Measurements from ENCODE around the gene AGAP5. TPM values are rescaled to one million over a fixed set of nuclear protein-coding genes. Genes with fewer than 3 reads are reported as not detected.

The AGAP5 gene
- total and polyA plus RNA-seq, 2 of the 13 experiments (the other 11 are each of a cell fraction or from before 2014, with no cell fraction given), result 5.3 to 7.9 TPM

DNA sequence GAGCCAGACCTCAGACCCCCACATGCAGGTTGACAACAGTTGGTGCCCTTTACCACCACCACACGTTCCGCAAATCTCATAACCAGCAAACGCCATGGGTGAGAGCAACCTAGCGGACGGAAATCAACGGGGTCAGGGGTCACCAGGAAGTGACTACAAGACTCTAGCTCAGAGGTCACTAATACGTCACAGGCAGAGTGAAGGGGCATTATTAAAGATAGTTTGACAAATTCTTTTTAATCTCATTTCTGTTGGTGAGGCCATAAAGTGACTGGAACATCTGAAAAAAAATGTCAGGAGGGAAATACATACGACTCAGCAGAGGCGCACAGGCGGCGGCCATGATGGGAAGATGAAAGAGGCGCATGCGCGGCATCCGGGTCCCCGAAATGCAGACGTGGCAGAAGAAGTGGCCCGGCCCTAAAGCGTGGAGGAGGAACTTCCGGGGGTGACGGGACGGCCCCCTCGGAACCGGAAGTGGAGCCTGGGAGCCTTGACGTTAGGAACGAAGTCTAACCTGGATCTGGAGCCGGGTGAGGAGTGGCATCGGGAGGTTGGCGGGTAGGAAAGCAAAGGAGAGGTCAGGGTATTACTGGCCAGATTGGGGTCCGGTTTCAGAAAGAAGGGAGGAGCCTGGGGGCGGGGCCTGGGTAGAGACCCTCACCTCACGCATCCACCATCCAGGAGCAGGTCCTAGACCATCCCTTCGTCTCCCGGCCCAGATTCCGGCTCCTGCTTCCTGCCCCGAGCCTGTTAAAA, 46.2 kb upstream of the AGAP5 start, which contains the start of gene SEC24C (continued):
- TF ChIP-seq ZNF800 (CRISPR knock-in tag; IDR thresholded peaks at IDR 0.05) (no peak), EED (CRISPR knock-in tag; IDR thresholded peaks at IDR 0.05) (no peak), ZNF777 (CRISPR knock-in tag; IDR thresholded peaks at IDR 0.05) (no peak), HIVEP1 (CRISPR knock-in tag; IDR thresholded peaks at IDR 0.05) (no peak), SRSF1 (optimal IDR thresholded peaks at IDR 0.05; ENCODE audit: low read depth, low read length) (peak; percentile 96), ZNF546 (CRISPR knock-in tag; conservative IDR thresholded peaks at IDR 0.05) (peak; percentile 77; the same call in 1 of the 2 replicates), CHCHD3 (CRISPR knock-in tag; IDR thresholded peaks at IDR 0.05) (no peak), ZFP90 (CRISPR knock-in tag; IDR thresholded peaks at IDR 0.05; ENCODE audit: borderline replicate concordance) (no peak), ZNF768 (CRISPR knock-in tag; IDR thresholded peaks at IDR 0.05) (no peak), IRX3 (CRISPR knock-in tag; IDR thresholded peaks at IDR 0.05; ENCODE audit: borderline replicate concordance, low read depth) (no peak), ZSCAN12 (CRISPR knock-in tag; IDR thresholded peaks at IDR 0.05) (no peak), ZNF576 (CRISPR knock-in tag; IDR thresholded peaks at IDR 0.05) (no peak), MXD4 (CRISPR knock-in tag; IDR thresholded peaks at IDR 0.05) (peak; percentile 52), PPARG (CRISPR knock-in tag; conservative IDR thresholded peaks at IDR 0.05) (peak; percentile 87), THYN1 (CRISPR knock-in tag; IDR thresholded peaks at IDR 0.05; ENCODE audit: borderline replicate concordance, low read depth) (no peak), ZBTB38 (CRISPR knock-in tag; IDR thresholded peaks at IDR 0.05) (0 out of 2 replicates have a peak, but pooled peaks have one; percentile 23), ZNF772 (CRISPR knock-in tag; IDR thresholded peaks at IDR 0.05) (no peak), HNRNPK (IDR thresholded peaks at IDR 0.05; ENCODE audit: low read depth, low read length, poor library complexity, severe bottlenecking) (no peak), BORCS8-MEF2B (CRISPR knock-in tag; IDR thresholded peaks at IDR 0.05) (no peak), ZNF570 (CRISPR knock-in tag; IDR thresholded peaks at IDR 0.05; ENCODE audit: borderline replicate concordance) (no peak), MXI1 (IDR thresholded peaks at IDR 0.05; ENCODE audit: borderline replicate concordance, low read depth, low read length) (peak; percentile 21; the same call in 1 of the 3 replicates), ZNF616 (CRISPR knock-in tag; IDR thresholded peaks at IDR 0.05; ENCODE audit: low read depth) (no peak), ZEB1 (IDR thresholded peaks at IDR 0.05; ENCODE audit: insufficient replicate concordance, low read depth) (no peak), ZNF343 (CRISPR knock-in tag; IDR thresholded peaks at IDR 0.05) (no peak)
- TF ChIP-seq, protein P1, sequence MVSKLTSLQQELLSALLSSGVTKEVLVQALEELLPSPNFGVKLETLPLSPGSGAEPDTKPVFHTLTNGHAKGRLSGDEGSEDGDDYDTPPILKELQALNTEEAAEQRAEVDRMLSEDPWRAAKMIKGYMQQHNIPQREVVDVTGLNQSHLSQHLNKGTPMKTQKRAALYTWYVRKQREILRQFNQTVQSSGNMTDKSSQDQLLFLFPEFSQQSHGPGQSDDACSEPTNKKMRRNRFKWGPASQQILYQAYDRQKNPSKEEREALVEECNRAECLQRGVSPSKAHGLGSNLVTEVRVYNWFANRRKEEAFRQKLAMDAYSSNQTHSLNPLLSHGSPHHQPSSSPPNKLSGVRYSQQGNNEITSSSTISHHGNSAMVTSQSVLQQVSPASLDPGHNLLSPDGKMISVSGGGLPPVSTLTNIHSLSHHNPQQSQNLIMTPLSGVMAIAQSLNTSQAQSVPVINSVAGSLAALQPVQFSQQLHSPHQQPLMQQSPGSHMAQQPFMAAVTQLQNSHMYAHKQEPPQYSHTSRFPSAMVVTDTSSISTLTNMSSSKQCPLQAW (CRISPR knock-in tag; IDR thresholded peaks at IDR 0.05), result peak; percentile 85
- TF ChIP-seq, protein P2, sequence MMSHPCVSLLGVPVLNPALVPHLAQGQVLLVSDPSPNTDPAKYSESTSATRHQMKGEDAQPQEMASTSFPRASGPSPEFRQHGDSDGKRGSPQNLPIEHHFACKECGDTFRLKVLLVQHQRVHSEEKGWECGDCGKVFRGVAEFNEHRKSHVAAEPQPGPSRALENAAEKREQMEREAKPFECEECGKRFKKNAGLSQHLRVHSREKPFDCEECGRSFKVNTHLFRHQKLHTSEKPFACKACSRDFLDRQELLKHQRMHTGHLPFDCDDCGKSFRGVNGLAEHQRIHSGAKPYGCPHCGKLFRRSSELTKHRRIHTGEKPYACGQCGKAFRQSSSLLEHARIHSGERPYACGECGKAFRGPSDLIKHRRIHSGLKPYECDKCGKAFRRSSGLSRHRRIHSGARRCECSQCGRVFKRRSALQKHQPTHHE (CRISPR knock-in tag; IDR thresholded peaks at IDR 0.05; ENCODE audit: borderline replicate concordance), result no peak

Data from HepG2 (cell line).